Spleen (tissue), 11 donors: Measurements from ENCODE around the gene LAMA4. TPM values are rescaled to one million over a fixed set of nuclear protein-coding genes. Genes with fewer than 3 reads are reported as not detected.

ENCODE experiments used
- DNase-seq: peaks from one replicate; pipeline ENCODE4 v3.0.0-alpha.2; 2020
- H3K27ac ChIP-seq, 8 donors: fragments of 200-600 bp; sonication (generic) in 7 of 8; 1 replicate in 4 of 8; 2 replicates in 4 of 8; pipeline versions ENCODE4 v1.5.0 to v1.8.0; 2016 to 2021; ENCODE audit warnings: inconsistent platforms in 4 of 8, mild to moderate bottlenecking in 4 of 8, moderate library complexity in 1 of 8
- H3K27me3 ChIP-seq, 7 donors: fragments of 200-600 bp; sonication (generic) in 6 of 7; replicated peaks in 1 of 7; 1 replicate in 4 of 7; 2 replicates in 3 of 7; pipeline versions ENCODE4 v1.5.0 to v1.8.0; 2016 to 2021; ENCODE audit warnings: inconsistent platforms in 3 of 7, mild to moderate bottlenecking in 1 of 7
- H3K36me3 ChIP-seq, 6 donors: fragments of 200-600 bp; sonication (generic) in 5 of 6; 1 replicate in 4 of 6; 2 replicates in 2 of 6; pipeline versions ENCODE4 v1.5.0 to v1.8.0; 2016 to 2021; ENCODE audit warnings: inconsistent platforms in 2 of 6
- H3K4me1 ChIP-seq, 6 donors: fragments of 200-600 bp; sonication (generic) in 5 of 6; 1 replicate in 3 of 6; 2 replicates in 3 of 6; pipeline versions ENCODE4 v1.5.0 to v1.8.0; 2016 to 2021; ENCODE audit warnings: inconsistent platforms in 3 of 6
- H3K4me3 ChIP-seq, 8 donors: fragments of 200-600 bp; sonication (generic) in 7 of 8; 1 replicate in 4 of 8; 2 replicates in 4 of 8; pipeline versions ENCODE4 v1.5.0 to v1.8.0; 2016 to 2021; ENCODE audit warnings: inconsistent platforms in 4 of 8, mild to moderate bottlenecking in 4 of 8, moderate library complexity in 2 of 8
- H3K9me3 ChIP-seq, 8 donors: fragments of 200-600 bp; sonication (generic) in 7 of 8; 1 replicate in 4 of 8; 2 replicates in 4 of 8; pipeline versions ENCODE4 v1.5.0 to v1.8.0; 2016 to 2021; ENCODE audit warnings: inconsistent platforms in 4 of 8
- POLR2A ChIP-seq, 3 donors: fragments of 450-650 bp; IDR thresholded peaks; one replicate each; pipeline ENCODE4 v1.5.1; 2017; ENCODE audit warnings: antibody characterized with exemption in 3 of 3, mild to moderate bottlenecking in 1 of 3
- POLR2AphosphoS5 ChIP-seq, 3 donors: sonication (generic); formaldehyde crosslinking; IDR thresholded peaks; one replicate each; pipeline ENCODE4 v1.5.1; 2017; ENCODE audit warnings: antibody characterized with exemption in 3 of 3
- WGBS, 5 donors: extraction: QIAGEN DNeasy Blood & Tissue Kit in 3 of 5; methylation state at CpG; one replicate each; pipeline versions ENCODE4 v1.1.5 to v1.1.7; 2013 to 2018; 5-methylcytosine and 5-hydroxymethylcytosine counted together
- intact Hi-C: fragments of 100-400 bp; cut with DNase I; formaldehyde crosslinking; loops from one replicate; pipeline ENCODE4 v1.15.0; 2023; ENCODE audit warnings: low total_unique reads
- polyA plus RNA-seq, 3 donors: library from polyadenylated mRNA; stranded (reverse); fragments of 200-250 nt; gene quantifications; one replicate each; pipeline ENCODE4 v1.2.1, GENCODE V29; 2013
- total RNA-seq, 7 donors: library from RNA; depleted of rRNA in 3 of 7; stranded (reverse); fragments of >200 nt in 3 of 7; fragmentation: NEBNext Ultra II Directional in 4 of 7; extraction: Animal tissue kit (Norgen Biotek cat#: 25700) in 4 of 7; gene quantifications; one replicate each; pipeline versions ENCODE4 v1.1.0 to v1.2.1, GENCODE V29; 2016 to 2021
- TF ChIP-seq, protein P1 (sequence below), 11 experiments: fragments of 200-600 bp in 7 of 11; fragments of 450-650 bp in 4 of 11; sonication (generic) in 4 of 11; IDR thresholded peaks in 8 of 11; conservative IDR thresholded peaks in 3 of 11; 1 replicate in 7 of 11; 2 replicates in 4 of 11; pipeline versions ENCODE4 v1.4.0 to v1.8.0; 2016 to 2021; ENCODE audit warnings: antibody characterized with exemption in 11 of 11, inconsistent platforms in 4 of 11, mild to moderate bottlenecking in 1 of 11
- donor health status: healthy with polysubstance abuse.
- donor health status: DM: no; HTN: no; CAD: no; lungs with moderate emphysema.
- donor health status: DM: no; HTN: no; CAD: no.
- donor health status: Bipolar disorder and iron deficiency.
- donor health status: healthy.
- donor health status: DM: no; HTN: no; CAD: no.
- donor health status: DM: yes; HTN: yes; CAD: no.

The LAMA4 gene
- total and polyA plus RNA-seq, 10 donors, result 0.76 to 3.7 (median 2.5) TPM

DNA sequence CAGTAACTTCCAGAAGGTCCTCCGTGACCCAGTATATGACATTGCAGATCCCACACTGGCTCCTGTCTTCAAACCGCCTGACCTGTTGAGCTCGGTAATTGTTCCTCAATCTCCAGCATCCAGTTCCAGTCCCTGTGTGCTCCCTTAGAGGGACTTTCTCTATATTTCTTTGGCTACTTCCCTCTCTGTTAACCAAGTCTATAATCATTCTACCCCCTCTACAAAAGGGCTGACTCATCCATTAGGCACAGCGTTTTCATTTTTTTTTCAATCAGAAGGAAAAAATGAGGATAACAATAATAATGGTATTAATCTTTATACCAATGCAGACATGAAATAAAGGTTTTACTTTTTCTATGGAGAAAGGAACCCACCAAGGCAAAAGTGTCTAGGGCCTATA is 97.7 kb downstream of the LAMA4 start:
- no peaks in the 10 kb centered on the region for H3K36me3 ChIP-seq
- intact Hi-C loops, result loop anchor here (5.0 kb wide), 1 partner anchor 64 kb away; no protein-coding TSS in a partner anchor
- H3K4me1 ChIP-seq, result peaks cover 0 to 10% (median 2%) of the 10 kb centered on the region in 6 donors
- 86 to 91% (median 88%) methylated on average over 4 of the region's 4 CpGs for WGBS, 5 donors
- no peaks in the 10 kb centered on the region for H3K9me3 ChIP-seq
- TF ChIP-seq, protein P1, sequence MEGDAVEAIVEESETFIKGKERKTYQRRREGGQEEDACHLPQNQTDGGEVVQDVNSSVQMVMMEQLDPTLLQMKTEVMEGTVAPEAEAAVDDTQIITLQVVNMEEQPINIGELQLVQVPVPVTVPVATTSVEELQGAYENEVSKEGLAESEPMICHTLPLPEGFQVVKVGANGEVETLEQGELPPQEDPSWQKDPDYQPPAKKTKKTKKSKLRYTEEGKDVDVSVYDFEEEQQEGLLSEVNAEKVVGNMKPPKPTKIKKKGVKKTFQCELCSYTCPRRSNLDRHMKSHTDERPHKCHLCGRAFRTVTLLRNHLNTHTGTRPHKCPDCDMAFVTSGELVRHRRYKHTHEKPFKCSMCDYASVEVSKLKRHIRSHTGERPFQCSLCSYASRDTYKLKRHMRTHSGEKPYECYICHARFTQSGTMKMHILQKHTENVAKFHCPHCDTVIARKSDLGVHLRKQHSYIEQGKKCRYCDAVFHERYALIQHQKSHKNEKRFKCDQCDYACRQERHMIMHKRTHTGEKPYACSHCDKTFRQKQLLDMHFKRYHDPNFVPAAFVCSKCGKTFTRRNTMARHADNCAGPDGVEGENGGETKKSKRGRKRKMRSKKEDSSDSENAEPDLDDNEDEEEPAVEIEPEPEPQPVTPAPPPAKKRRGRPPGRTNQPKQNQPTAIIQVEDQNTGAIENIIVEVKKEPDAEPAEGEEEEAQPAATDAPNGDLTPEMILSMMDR (IDR thresholded peaks at IDR 0.05 in 8 of 11, conservative IDR thresholded peaks at IDR 0.05 in 3 of 11), result no peak
- TF ChIP-seq POLR2A (IDR thresholded peaks at IDR 0.05) (no peak), POLR2AphosphoS5 (IDR thresholded peaks at IDR 0.05) (no peak)
- DNase-seq, result no peak
- H3K27ac ChIP-seq, result no peak overlapping the region
- H3K4me3 ChIP-seq, result no peak overlapping the region
- peaks cover 0 to 11% (median 0%) of the 10 kb centered on the region in 7 donors for H3K27me3 ChIP-seq

GRCh38 chr6:112155886-112156285 is 98.5 kb downstream of the LAMA4 start:
- Histone ChIP-seq H3K4me1 (peaks cover 0 to 10% (median 2%) of the 10 kb centered on the region in 6 donors), H3K4me3 (no peak overlapping the region), H3K27ac (peak overlapping the region in 5 of 8 donors; percentile 7 to 61 (median 22)), H3K27me3 (peaks cover 0 to 11% (median 0%) of the 10 kb centered on the region in 7 donors), H3K9me3 (no peaks in the 10 kb centered on the region), H3K36me3 (no peaks in the 10 kb centered on the region)
- WGBS, 5 donors, result 49 to 63% (median 57%) methylated on average over 3 of the region's 3 CpGs
- intact Hi-C loops, result loop anchor here (5.0 kb wide), 1 partner anchor 64 kb away; no protein-coding TSS in a partner anchor
- no peak for DNase-seq
- TF ChIP-seq, protein P1 (IDR thresholded peaks at IDR 0.05 in 8 of 11, conservative IDR thresholded peaks at IDR 0.05 in 3 of 11), result no peak
- TF ChIP-seq POLR2AphosphoS5 (IDR thresholded peaks at IDR 0.05) (no peak), POLR2A (IDR thresholded peaks at IDR 0.05) (no peak)

DNA sequence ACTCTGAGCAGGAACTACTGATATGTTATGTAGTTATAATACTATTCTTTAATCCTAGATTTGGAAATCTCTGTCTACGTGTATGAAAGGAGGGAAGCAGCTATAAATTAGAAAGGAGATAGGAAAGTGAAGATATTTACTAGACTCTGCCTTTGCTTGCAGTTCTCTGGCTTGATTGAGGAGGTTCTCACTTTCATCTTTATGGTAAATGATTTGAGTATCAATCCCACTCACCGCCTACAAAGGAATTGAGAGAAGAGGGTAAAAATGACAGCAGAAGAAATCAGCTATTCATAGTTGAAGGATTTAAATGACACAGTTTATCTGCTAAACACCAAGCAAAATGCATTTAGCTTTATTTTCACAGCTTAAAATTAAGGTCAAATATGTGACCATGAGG is 99.7 kb downstream of the LAMA4 start:
- intact Hi-C loops, result loop anchor here (5.0 kb wide), 1 partner anchor 62 kb away; no protein-coding TSS in a partner anchor
- no peak for DNase-seq
- Histone ChIP-seq H3K4me1 (peaks cover 0 to 10% (median 2%) of the 10 kb centered on the region in 6 donors), H3K4me3 (no peak overlapping the region), H3K36me3 (no peaks in the 10 kb centered on the region), H3K27me3 (peaks cover 0 to 4% (median 0%) of the 10 kb centered on the region in 7 donors), H3K9me3 (no peaks in the 10 kb centered on the region), H3K27ac (peak overlapping the region in 3 of 8 donors; percentile 22 to 61 (median 23))
- TF ChIP-seq POLR2AphosphoS5 (IDR thresholded peaks at IDR 0.05) (no peak), POLR2A (IDR thresholded peaks at IDR 0.05) (no peak)
- TF ChIP-seq, protein P1 (IDR thresholded peaks at IDR 0.05 in 8 of 11, conservative IDR thresholded peaks at IDR 0.05 in 3 of 11), result no peak
- WGBS, 5 donors, result 72 to 83% (median 82%) methylated on average over 2 of the region's 2 CpGs

GRCh38 chr6:112153926-112154607 is 100.3 kb downstream of the LAMA4 start:
- intact Hi-C loops, result no loop called here
- Histone ChIP-seq H3K27me3 (no peaks in the 10 kb centered on the region), H3K36me3 (no peaks in the 10 kb centered on the region), H3K4me3 (no peak overlapping the region), H3K9me3 (no peaks in the 10 kb centered on the region), H3K27ac (no peak overlapping the region), H3K4me1 (peaks cover 0 to 10% (median 2%) of the 10 kb centered on the region in 6 donors)
- no peak for TF ChIP-seq POLR2A (IDR thresholded peaks at IDR 0.05)
- TF ChIP-seq, protein P1 (IDR thresholded peaks at IDR 0.05 in 8 of 11, conservative IDR thresholded peaks at IDR 0.05 in 3 of 11), result no peak
- no peak for TF ChIP-seq POLR2AphosphoS5 (IDR thresholded peaks at IDR 0.05)
- no peak for DNase-seq
- WGBS, 5 donors, result 63 to 84% (median 73%) methylated on average over 5 of the region's 5 CpGs
